Measurements from ENCODE around the gene WNT5A. TPM values are rescaled to one million over a fixed set of nuclear protein-coding genes. Genes with fewer than 3 reads are reported as not detected.

The WNT5A gene
- polyA plus RNA-seq, 2 of the 4 experiments (the other 2 are of a cell fraction), result 0.10 to 1.1 TPM

DNA sequence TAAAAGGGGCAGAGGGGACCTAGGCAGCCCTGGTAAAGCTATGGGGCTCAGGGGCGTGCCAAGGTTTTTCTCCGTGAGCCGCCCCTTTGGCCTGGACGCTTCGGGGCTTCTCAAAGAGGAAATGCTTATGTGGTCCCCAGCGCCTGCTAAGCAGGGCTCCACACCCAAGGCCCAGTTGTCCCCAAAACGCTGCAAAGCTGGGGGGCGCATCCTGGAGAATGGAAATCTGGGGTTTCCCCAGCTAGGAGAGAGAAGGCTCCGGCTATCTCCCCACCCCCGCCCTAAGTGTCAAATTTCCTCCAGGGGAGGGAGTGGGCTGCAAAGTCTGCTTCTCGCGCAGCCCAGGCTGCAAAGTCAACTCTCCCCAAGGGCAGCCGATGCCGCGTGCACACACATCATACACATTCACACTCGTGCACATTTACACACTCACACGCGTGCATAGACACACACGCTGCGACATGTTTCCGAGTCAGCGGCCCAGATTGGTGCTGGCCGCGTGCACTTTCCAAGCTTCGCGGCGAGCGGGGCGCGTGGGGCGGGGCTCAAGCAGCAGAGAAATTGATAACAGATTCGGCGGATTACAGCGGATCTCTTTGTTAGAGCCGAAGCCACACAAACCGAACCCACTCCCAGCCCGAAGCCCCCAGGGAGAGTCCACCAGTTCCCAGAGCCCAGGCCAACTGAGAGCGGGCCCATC lies 4.5 kb downstream of the WNT5A start:
- 85% methylated on average over 18 of the region's 38 CpGs for WGBS (ENCODE audit: missing lambda C conversion rate)
- no peak overlapping the region for H3K4me3 ChIP-seq
- ATAC-seq (no peak), FAIRE-seq (no peak), DNase-seq (ENCODE audit: low read depth in 1 of 2, low spot score in 1 of 2) (no peak)
- ChIA-PET POLR2A (no interaction called here), CTCF (interaction anchor here (0.7 kb wide), 1 partner anchor 15 kb away, joined by 3 read pairs; no protein-coding TSS in a partner anchor)
- no peak overlapping the region for H3K4me2 ChIP-seq
- no peak overlapping the region for H3K27ac ChIP-seq
- TF ChIP-seq HOXA7 (CRISPR knock-in tag; IDR thresholded peaks at IDR 0.05) (no peak), EHF (CRISPR knock-in tag; IDR thresholded peaks at IDR 0.05) (no peak), MAZ (IDR thresholded peaks at IDR 0.05; ENCODE audit: borderline replicate concordance, low read depth, low read length) (no peak), POLR2AphosphoS2 (conservative IDR thresholded peaks at IDR 0.05; ENCODE audit: low read length) (no peak), RFX5 (IDR thresholded peaks at IDR 0.05) (no peak)
- TF ChIP-seq, protein P1, sequence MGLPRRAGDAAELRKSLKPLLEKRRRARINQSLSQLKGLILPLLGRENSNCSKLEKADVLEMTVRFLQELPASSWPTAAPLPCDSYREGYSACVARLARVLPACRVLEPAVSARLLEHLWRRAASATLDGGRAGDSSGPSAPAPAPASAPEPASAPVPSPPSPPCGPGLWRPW (IDR thresholded peaks at IDR 0.05), result no peak
- TF ChIP-seq, protein P2, sequence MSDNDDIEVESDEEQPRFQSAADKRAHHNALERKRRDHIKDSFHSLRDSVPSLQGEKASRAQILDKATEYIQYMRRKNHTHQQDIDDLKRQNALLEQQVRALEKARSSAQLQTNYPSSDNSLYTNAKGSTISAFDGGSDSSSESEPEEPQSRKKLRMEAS (IDR thresholded peaks at IDR 0.05), result no peak
- no peaks in the 10 kb centered on the region for H3K4me1 ChIP-seq
- no peaks in the 10 kb centered on the region for H3K9me3 ChIP-seq

DNA sequence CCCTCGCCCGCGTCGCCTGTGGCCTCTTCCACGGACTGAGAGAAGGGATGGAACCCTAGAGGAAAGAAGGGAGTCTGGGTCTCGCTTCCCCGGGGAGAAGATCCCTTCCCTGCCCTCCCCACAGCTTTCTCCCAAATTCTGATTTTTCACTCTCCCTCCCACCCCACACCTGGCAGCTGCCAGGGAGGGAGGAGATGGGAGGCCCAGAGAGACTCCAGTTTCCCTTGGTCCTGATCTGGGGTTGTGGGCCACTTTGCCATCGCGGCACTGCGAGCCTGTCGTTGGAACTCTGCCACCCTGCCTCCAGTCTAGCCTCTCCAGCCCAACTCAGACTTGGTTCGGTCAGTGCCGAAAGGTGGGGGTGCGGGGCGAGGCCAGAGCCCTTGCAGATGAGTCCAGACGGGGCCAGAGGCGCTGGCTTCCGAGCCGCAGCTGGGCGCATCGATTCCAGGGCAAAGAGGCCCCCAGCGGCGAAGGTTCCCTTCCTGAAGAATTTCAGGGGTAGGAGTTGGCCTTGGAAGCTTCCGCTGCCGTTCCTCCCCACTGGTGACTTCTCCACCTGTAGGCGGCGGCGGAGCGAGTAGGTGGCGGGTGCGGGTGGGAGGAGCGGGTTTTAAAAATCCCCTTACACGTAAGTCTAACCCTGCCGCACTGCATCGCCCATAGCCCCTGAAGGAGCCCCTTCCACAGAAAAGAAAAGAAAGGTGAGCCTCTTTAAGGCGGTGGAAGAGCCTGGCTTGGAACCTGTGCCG lies 5.2 kb downstream of the WNT5A start:
- CTCF ChIA-PET, result no interaction called here

DNA sequence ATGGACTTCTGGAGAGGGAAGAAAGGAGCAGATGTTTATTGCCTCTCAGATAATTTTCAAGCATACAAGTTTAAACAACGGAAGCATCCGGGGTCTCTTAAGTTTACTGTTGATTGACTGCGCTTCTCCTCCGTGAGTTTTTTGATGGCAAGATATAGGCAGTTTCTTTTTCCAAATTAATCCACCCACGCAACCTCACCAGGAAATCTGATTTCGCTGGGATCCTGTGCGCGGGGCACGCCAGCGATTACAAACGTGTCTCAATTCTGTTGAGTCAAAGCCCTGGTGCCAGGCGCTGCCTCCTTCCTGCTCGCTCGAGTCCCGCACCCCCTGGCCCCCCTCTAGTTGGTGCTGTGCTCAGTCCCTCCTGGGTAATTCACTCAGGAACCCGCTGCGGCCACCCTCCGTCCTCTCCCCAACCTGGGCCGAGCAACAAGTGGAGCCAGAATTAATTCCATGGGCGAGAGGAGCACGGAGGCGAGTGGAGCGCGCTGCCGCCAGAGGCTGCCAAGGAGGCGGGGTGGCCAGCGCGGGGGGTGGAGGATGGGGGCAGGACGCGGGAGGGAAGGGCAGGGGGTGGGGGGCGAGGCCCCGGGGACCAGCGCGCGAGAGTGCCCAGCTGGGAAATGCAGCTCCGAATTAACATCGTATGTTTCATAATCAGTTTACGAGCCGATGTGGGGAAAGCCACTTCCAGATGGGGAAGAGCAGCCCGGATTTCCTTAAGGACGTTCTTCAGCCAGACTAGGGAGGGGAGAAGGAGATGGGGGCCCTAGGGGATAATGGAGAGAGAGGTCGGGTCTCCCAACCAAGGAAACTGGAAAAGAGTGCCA lies 6.0 kb downstream of the WNT5A start:
- H3K27ac ChIP-seq, result 0 out of 6 replicates have a peak overlapping the region, but pooled peaks of 1 of the 2 experiments have one; percentile 18
- H3K4me1 ChIP-seq, result no peaks in the 10 kb centered on the region
- peak overlapping the region; percentile 26; the same call in 2 of the 3 replicates for H3K4me3 ChIP-seq
- H3K9me3 ChIP-seq, result no peaks in the 10 kb centered on the region
- DNase-seq (ENCODE audit: low read depth in 1 of 2, low spot score in 1 of 2) (no peak), FAIRE-seq (no peak), ATAC-seq (no peak)
- peak overlapping the region; percentile 52 for H3K4me2 ChIP-seq
- ChIA-PET POLR2A (no interaction called here), CTCF (no interaction called here)
- no peak for TF ChIP-seq NFE2L2 (conservative IDR thresholded peaks at IDR 0.05; ENCODE audit: low read length)
- no peak for TF ChIP-seq TFCP2L1 (CRISPR knock-in tag; IDR thresholded peaks at IDR 0.05)
- TF ChIP-seq FOSB (CRISPR knock-in tag; IDR thresholded peaks at IDR 0.05), result no peak
- TF ChIP-seq ESRRA (IDR thresholded peaks at IDR 0.05; ENCODE audit: borderline replicate concordance, low read length), result no peak
- no peak for TF ChIP-seq HOXA7 (CRISPR knock-in tag; IDR thresholded peaks at IDR 0.05)
- TF ChIP-seq TP53 (CRISPR knock-in tag; IDR thresholded peaks at IDR 0.05), result no peak
- no peak for TF ChIP-seq ZNF302 (CRISPR knock-in tag; IDR thresholded peaks at IDR 0.05)
- no peak for TF ChIP-seq ZC3H11A (IDR thresholded peaks at IDR 0.05)
- TF ChIP-seq RAD21 (conservative IDR thresholded peaks at IDR 0.05 in 1 of 2, IDR thresholded peaks at IDR 0.05 in 1 of 2), result no peak
- 21% methylated on average over 17 of the region's 42 CpGs for WGBS (ENCODE audit: missing lambda C conversion rate)

More for the DNA sequence above, 5.2 kb downstream of the WNT5A start:
- H3K4me1 ChIP-seq, result no peaks in the 10 kb centered on the region
- H3K27ac ChIP-seq, result no peak overlapping the region
- POLR2A ChIA-PET, result no interaction called here
- H3K4me3 ChIP-seq, result no peak overlapping the region; the same call in 2 of the 3 replicates
- 75% methylated on average over 17 of the region's 37 CpGs for WGBS (ENCODE audit: missing lambda C conversion rate)
- no peaks in the 10 kb centered on the region for H3K9me3 ChIP-seq
- no peak for ATAC-seq
- no peak for DNase-seq (ENCODE audit: low read depth in 1 of 2, low spot score in 1 of 2)
- no peak for FAIRE-seq
- H3K4me2 ChIP-seq, result peak overlapping the region; percentile 52; the same call in 1 of the 3 replicates
- TF ChIP-seq MAZ (IDR thresholded peaks at IDR 0.05; ENCODE audit: borderline replicate concordance, low read depth, low read length) (no peak), HEYL (CRISPR knock-in tag; IDR thresholded peaks at IDR 0.05) (no peak), GATA3 (IDR thresholded peaks at IDR 0.05; ENCODE audit: borderline replicate concordance) (no peak), CHD4 (IDR thresholded peaks at IDR 0.05; ENCODE audit: borderline replicate concordance) (no peak), ZNF302 (CRISPR knock-in tag; IDR thresholded peaks at IDR 0.05) (no peak), EHF (CRISPR knock-in tag; IDR thresholded peaks at IDR 0.05) (no peak), HOXB5 (CRISPR knock-in tag; IDR thresholded peaks at IDR 0.05) (no peak), RARB (CRISPR knock-in tag; IDR thresholded peaks at IDR 0.05) (no peak), MYC (IDR thresholded peaks at IDR 0.05; ENCODE audit: borderline replicate concordance, low read length) (no peak), CBX2 (IDR thresholded peaks at IDR 0.05; ENCODE audit: borderline replicate concordance, low read depth) (no peak)
- TF ChIP-seq, protein P3, sequence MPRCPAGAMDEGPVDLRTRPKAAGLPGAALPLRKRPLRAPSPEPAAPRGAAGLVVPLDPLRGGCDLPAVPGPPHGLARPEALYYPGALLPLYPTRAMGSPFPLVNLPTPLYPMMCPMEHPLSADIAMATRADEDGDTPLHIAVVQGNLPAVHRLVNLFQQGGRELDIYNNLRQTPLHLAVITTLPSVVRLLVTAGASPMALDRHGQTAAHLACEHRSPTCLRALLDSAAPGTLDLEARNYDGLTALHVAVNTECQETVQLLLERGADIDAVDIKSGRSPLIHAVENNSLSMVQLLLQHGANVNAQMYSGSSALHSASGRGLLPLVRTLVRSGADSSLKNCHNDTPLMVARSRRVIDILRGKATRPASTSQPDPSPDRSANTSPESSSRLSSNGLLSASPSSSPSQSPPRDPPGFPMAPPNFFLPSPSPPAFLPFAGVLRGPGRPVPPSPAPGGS (IDR thresholded peaks at IDR 0.05), result no peak
